B cell (primary cell): ENCODE results near the gene CRYBA4.

ENCODE experiments used
- CTCF ChIP-seq: fragments of 200-600 bp; IDR thresholded peaks from one replicate; pipeline ENCODE4 v1.8.0; 2022; ENCODE audit warnings: antibody characterized with exemption, mild to moderate bottlenecking
- EZH2 ChIP-seq: IDR thresholded peaks from 2 replicates; pipeline ENCODE4 v1.6.1; 2012; ENCODE audit warnings: borderline replicate concordance, low read depth, mild to moderate bottlenecking, moderate library complexity, low read length; ENCODE audit not compliant: insufficient read depth, poor library complexity, severe bottlenecking

GRCh38 chr22:26580240-26580962, 41.4 kb upstream of the CRYBA4 start:
- TF ChIP-seq EZH2, result no peak
- no peak for TF ChIP-seq CTCF
